ENCODE measurements around the gene SEC24B. TPM values are rescaled to one million over a fixed set of nuclear protein-coding genes. Genes with fewer than 3 reads are reported as not detected.

Gene SEC24B
- total and polyA plus RNA-seq, 2 experiments from 2014 or later, result 17.2 to 28.3 TPM

DNA sequence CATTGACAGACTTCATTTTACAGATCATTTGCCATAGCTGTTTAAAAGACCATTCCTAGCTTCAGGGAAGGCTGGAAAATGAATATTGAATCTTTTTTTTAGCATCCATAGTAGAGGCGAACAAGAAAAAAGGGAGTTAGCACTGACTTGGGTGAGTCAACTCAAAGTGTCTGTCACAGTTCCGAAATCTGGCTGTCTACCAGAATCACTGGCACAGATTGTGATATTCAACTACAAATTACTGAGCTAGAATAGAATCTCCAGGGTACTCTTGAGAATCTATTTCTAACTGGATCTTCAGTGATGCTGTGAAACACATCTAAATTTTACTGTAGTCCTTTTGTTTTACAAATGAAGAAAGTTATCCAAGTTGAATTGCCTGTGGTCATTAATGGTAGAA lies 31.5 kb downstream of the SEC24B start:
- Histone ChIP-seq H4K20me1 (ENCODE audit: insufficient read depth, poor library complexity, severe bottlenecking) (peaks cover 39% of the 10 kb centered on the region), H3K27ac (no peak overlapping the region), H3K4me1 (ENCODE audit: insufficient read depth) (no peaks in the 10 kb centered on the region), H3K4me3 (no peak overlapping the region), H3K4me2 (no peak overlapping the region), H3K36me3 (replicated peaks; ENCODE audit: insufficient read depth, low read depth) (peaks cover 5% of the 10 kb centered on the region), H3K9me2 (replicated peaks; ENCODE audit: insufficient read depth) (no peaks in the 10 kb centered on the region), H3K79me2 (peaks cover 95% of the 10 kb centered on the region), H3K27me3 (no peaks in the 10 kb centered on the region), H3K9me3 (ENCODE audit: low read depth) (no peaks in the 10 kb centered on the region), H2AFZ (no peak overlapping the region)
- TF ChIP-seq CTCF (IDR thresholded peaks at IDR 0.05; ENCODE audit: poor library complexity), result no peak
- no peak for TF ChIP-seq EZH2 (IDR thresholded peaks at IDR 0.05; ENCODE audit: borderline replicate concordance)
- no peak for TF ChIP-seq EZH2phosphoT487 (IDR thresholded peaks at IDR 0.05; ENCODE audit: low read depth, severe bottlenecking, unreplicated experiment)
- WGBS (ENCODE audit: low lambda C conversion rate, missing lambda C conversion rate), result 95% methylated on average over 2 of the region's 2 CpGs
- DNase-seq (ENCODE audit: low spot score), result no peak

- Histone ChIP-seq H4K20me1 (ENCODE audit: insufficient read depth, poor library complexity, severe bottlenecking) (peaks cover 59% of the 10 kb centered on the region), H3K4me2 (no peak overlapping the region), H3K4me3 (no peak overlapping the region), H3K36me3 (replicated peaks; ENCODE audit: insufficient read depth, low read depth) (peaks cover 2% of the 10 kb centered on the region), H3K9me2 (replicated peaks; ENCODE audit: insufficient read depth) (no peaks in the 10 kb centered on the region), H3K79me2 (peaks cover 97% of the 10 kb centered on the region), H3K27ac (no peak overlapping the region), H2AFZ (no peak overlapping the region), H3K4me1 (ENCODE audit: insufficient read depth) (no peaks in the 10 kb centered on the region), H3K27me3 (no peaks in the 10 kb centered on the region), H3K9me3 (ENCODE audit: low read depth) (no peaks in the 10 kb centered on the region)
- no peak for DNase-seq (ENCODE audit: low spot score)
- no peak for TF ChIP-seq EZH2phosphoT487 (IDR thresholded peaks at IDR 0.05; ENCODE audit: low read depth, severe bottlenecking, unreplicated experiment)
- no peak for TF ChIP-seq EZH2 (IDR thresholded peaks at IDR 0.05; ENCODE audit: borderline replicate concordance)
- TF ChIP-seq CTCF (IDR thresholded peaks at IDR 0.05; ENCODE audit: poor library complexity), result no peak
Observed at GRCh38 chr4:109469915-109470314, 36.3 kb downstream of the SEC24B start.

DNA sequence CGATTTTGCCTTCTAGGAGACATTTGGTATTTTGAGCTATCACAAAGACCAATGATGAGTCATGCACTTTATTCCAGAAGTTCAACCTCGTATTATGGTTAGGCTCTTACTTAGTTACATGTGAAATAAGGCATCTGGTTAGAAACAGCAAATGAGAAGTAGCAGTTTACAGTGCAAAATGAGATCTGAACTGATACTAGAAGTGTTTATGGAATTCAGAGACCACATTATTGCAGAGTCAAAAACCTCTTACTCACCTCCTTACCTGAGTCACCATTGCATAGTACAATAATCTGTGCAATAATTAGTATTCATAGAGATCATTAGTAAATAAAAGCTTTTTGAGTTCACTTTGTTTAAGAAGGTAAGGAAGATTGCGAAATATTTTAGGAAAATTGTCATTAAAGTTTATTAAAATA lies 38.7 kb downstream of the SEC24B start:
- TF ChIP-seq EZH2 (IDR thresholded peaks at IDR 0.05; ENCODE audit: borderline replicate concordance), result no peak
- no peak for TF ChIP-seq EZH2phosphoT487 (IDR thresholded peaks at IDR 0.05; ENCODE audit: low read depth, severe bottlenecking, unreplicated experiment)
- no peak for TF ChIP-seq CTCF (IDR thresholded peaks at IDR 0.05; ENCODE audit: poor library complexity)
- Histone ChIP-seq H2AFZ (no peak overlapping the region), H3K4me2 (no peak overlapping the region), H3K79me2 (peaks cover 96% of the 10 kb centered on the region), H3K9me2 (replicated peaks; ENCODE audit: insufficient read depth) (no peaks in the 10 kb centered on the region), H3K27ac (no peak overlapping the region), H3K9me3 (ENCODE audit: low read depth) (no peaks in the 10 kb centered on the region), H3K4me1 (ENCODE audit: insufficient read depth) (no peaks in the 10 kb centered on the region), H3K27me3 (no peaks in the 10 kb centered on the region), H4K20me1 (ENCODE audit: insufficient read depth, poor library complexity, severe bottlenecking) (peaks cover 59% of the 10 kb centered on the region), H3K4me3 (no peak overlapping the region), H3K36me3 (replicated peaks; ENCODE audit: insufficient read depth, low read depth) (no peaks in the 10 kb centered on the region)
- 75% methylated on average over 3 of the region's 3 CpGs for WGBS (ENCODE audit: low lambda C conversion rate, missing lambda C conversion rate)
- no peak for DNase-seq (ENCODE audit: low spot score)

GRCh38 chr4:109473824-109474223 lies 40.2 kb downstream of the SEC24B start:
- no peak for DNase-seq (ENCODE audit: low spot score)
- H3K36me3 ChIP-seq (replicated peaks; ENCODE audit: insufficient read depth, low read depth), result no peaks in the 10 kb centered on the region
- H3K4me2 ChIP-seq, result no peak overlapping the region
- peaks cover 63% of the 10 kb centered on the region for H4K20me1 ChIP-seq (ENCODE audit: insufficient read depth, poor library complexity, severe bottlenecking)
- WGBS (ENCODE audit: low lambda C conversion rate, missing lambda C conversion rate), result 74% methylated on average over 1 of the region's 1 CpG
- TF ChIP-seq EZH2phosphoT487 (IDR thresholded peaks at IDR 0.05; ENCODE audit: low read depth, severe bottlenecking, unreplicated experiment) (no peak), CTCF (IDR thresholded peaks at IDR 0.05; ENCODE audit: poor library complexity) (no peak), EZH2 (IDR thresholded peaks at IDR 0.05; ENCODE audit: borderline replicate concordance) (no peak)
- H3K27me3 ChIP-seq, result no peaks in the 10 kb centered on the region
- no peaks in the 10 kb centered on the region for H3K4me1 ChIP-seq (ENCODE audit: insufficient read depth)
- no peak overlapping the region for H3K4me3 ChIP-seq
- no peaks in the 10 kb centered on the region for H3K9me3 ChIP-seq (ENCODE audit: low read depth)
- peaks cover 96% of the 10 kb centered on the region for H3K79me2 ChIP-seq
- H3K27ac ChIP-seq, result no peak overlapping the region
- H2AFZ ChIP-seq, result no peak overlapping the region
- no peaks in the 10 kb centered on the region for H3K9me2 ChIP-seq (replicated peaks; ENCODE audit: insufficient read depth)

Measured in hepatocyte (in vitro differentiated cells).